Fibroblast of lung (primary cell): ENCODE measurements around the gene MECR. TPM values are rescaled to one million over a fixed set of nuclear protein-coding genes. Genes with fewer than 3 reads are reported as not detected.

Experiments used
- DNase-seq, 2 donors: peaks; one replicate each; pipeline versions ENCODE4 v3.0.0 to v3.0.0-alpha.2; 2010; ENCODE audit warnings: low read depth in 2 of 2
- H2AFZ ChIP-seq: 2 replicates; pipeline ENCODE4 v1.5.1; 2012; ENCODE audit warnings: low read length, control low read depth, inconsistent platforms
- H3K27ac ChIP-seq: 2 replicates; pipeline ENCODE4 v1.5.1; 2011; ENCODE audit warnings: low read length, control low read depth; ENCODE audit not compliant: insufficient read depth
- H3K27me3 ChIP-seq: 2 replicates; pipeline ENCODE4 v1.5.1; 2011; ENCODE audit warnings: mild to moderate bottlenecking, low read length; ENCODE audit not compliant: control insufficient read depth, insufficient read depth
- H3K36me3 ChIP-seq: 2 replicates; pipeline ENCODE4 v1.5.1; 2011; ENCODE audit warnings: low read length; ENCODE audit not compliant: control insufficient read depth, insufficient read depth
- H3K4me1 ChIP-seq: 2 replicates; pipeline ENCODE4 v1.5.1; 2011; ENCODE audit warnings: low read length; ENCODE audit not compliant: control insufficient read depth, insufficient read depth; ENCODE audit errors: extremely low read depth
- H3K4me2 ChIP-seq: 2 replicates; pipeline ENCODE4 v1.5.1; 2011; ENCODE audit warnings: low read length, control low read depth; ENCODE audit not compliant: insufficient read depth; ENCODE audit errors: extremely low read depth
- H3K4me3 ChIP-seq, 4 experiments: fragments of 200-600 bp in 1 of 4; sonication (generic) in 1 of 4; replicated peaks in 1 of 4; 2 replicates each; pipeline ENCODE4 v1.5.1; 2011 to 2016; ENCODE audit warnings: low read length in 4 of 4, low read depth in 3 of 4, mild to moderate bottlenecking in 3 of 4, control low read depth in 2 of 4, inconsistent platforms in 1 of 4, mixed read lengths in 1 of 4; ENCODE audit not compliant: insufficient read depth in 1 of 4; ENCODE audit errors: control extremely low read depth in 1 of 4
- H3K79me2 ChIP-seq: 2 replicates; pipeline ENCODE4 v1.5.1; 2012; ENCODE audit warnings: mild to moderate bottlenecking, low read length, inconsistent platforms; ENCODE audit not compliant: control insufficient read depth, insufficient read depth
- H3K9ac ChIP-seq: 2 replicates; pipeline ENCODE4 v1.5.1; 2011; ENCODE audit warnings: mild to moderate bottlenecking, low read length, control low read depth; ENCODE audit not compliant: insufficient read depth
- H3K9me3 ChIP-seq: 2 replicates; pipeline ENCODE4 v1.5.1; 2012; ENCODE audit warnings: low read depth, low read length; ENCODE audit not compliant: control insufficient read depth, insufficient read depth
- H4K20me1 ChIP-seq: 2 replicates; pipeline ENCODE4 v1.5.1; 2011; ENCODE audit warnings: low read length; ENCODE audit not compliant: control insufficient read depth, insufficient read depth; ENCODE audit errors: extremely low read depth
- CTCF ChIP-seq, 2 donors: IDR thresholded peaks in 1 of 2; conservative IDR thresholded peaks in 1 of 2; 1 replicate in 1 of 2; 2 replicates in 1 of 2; pipeline ENCODE4 v1.5.1; 2011 to 2012; ENCODE audit warnings: low read length in 2 of 2, control low read depth in 1 of 2, inconsistent platforms in 1 of 2, low read depth in 1 of 2, mild to moderate bottlenecking in 1 of 2
- EZH2 ChIP-seq: IDR thresholded peaks from 2 replicates; pipeline ENCODE4 v1.5.1; 2012; ENCODE audit warnings: low read length, control low read depth, mild to moderate bottlenecking; ENCODE audit errors: missing control alignments
- polyA plus RNA-seq, 2 donors: library from polyadenylated mRNA; depleted of rRNA in 1 of 2; stranded (reverse) in 1 of 2; unstranded in 1 of 2; fragments of >200 nt; gene quantifications; 2 replicates each; pipeline ENCODE4 v1.2.1, GENCODE V29; 2011 to 2012; ENCODE audit warnings: missing spikeins in 1 of 2
- total RNA-seq: library from RNA; depleted of rRNA; stranded (reverse); fragments of >200 nt; gene quantifications from 2 replicates; pipeline ENCODE4 v1.2.1, GENCODE V29; 2014

MECR gene
- total and polyA plus RNA-seq, 2 donors (not counting 1 experiment from before 2014, with no cell fraction given): 17.5 to 19.8 TPM

- no peak overlapping the region for H3K4me3 ChIP-seq
- DNase-seq: no peak
- no peaks in the 10 kb centered on the region for H3K79me2 ChIP-seq
- no peak overlapping the region for H2AFZ ChIP-seq
- H3K4me1 ChIP-seq: no peaks in the 10 kb centered on the region
- no peaks in the 10 kb centered on the region for H3K27me3 ChIP-seq
- H3K9me3 ChIP-seq: no peaks in the 10 kb centered on the region
- H4K20me1 ChIP-seq: no peaks in the 10 kb centered on the region
- TF ChIP-seq EZH2 (no peak), CTCF (conservative IDR thresholded peaks at IDR 0.05 in 1 of 2, IDR thresholded peaks at IDR 0.05 in 1 of 2; ENCODE audit: low read depth in 1 of 2, low read length in 2 of 2) (no peak)
- H3K27ac ChIP-seq: no peak overlapping the region
- H3K36me3 ChIP-seq: no peaks in the 10 kb centered on the region
- H3K4me2 ChIP-seq: no peak overlapping the region
- no peak overlapping the region for H3K9ac ChIP-seq
Observed at GRCh38 chr1:29248409-29248808, 17.7 kb upstream of the MECR start.

DNA sequence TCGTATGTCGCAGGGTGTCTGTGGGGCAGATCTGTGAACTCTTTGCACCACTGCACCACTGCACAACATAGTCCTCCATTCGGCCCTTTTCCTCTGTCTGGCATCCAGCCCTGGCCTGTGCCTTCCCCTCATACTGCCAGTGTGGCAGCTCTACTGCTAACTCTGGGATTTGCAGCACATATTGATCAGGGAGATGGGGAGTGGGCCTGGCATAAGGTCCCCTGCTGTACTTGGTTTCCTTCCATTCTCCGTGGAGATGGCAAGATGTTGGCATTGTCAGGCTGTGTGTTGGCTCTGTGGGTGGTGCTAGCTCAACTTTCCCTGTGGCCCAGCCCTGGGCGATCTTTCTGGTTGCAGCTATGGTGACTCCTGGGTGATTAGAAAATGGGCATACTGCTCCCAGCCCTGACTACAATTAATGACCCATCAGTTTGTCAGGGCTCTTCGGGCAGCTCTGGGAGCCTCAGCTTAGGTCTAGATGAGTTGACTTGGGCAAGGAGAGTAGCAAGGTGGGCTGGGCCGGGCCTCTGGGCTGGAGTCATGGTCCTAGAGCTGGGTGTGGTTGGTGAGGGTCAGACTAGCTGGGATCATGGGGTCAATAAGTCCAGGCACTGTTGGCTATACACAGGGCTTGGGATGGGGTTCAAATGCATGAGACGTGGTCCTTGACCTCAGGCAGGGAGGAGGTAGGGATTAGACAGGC lies 17.0 kb upstream of the MECR start:
- H3K27me3 ChIP-seq: no peaks in the 10 kb centered on the region
- no peaks in the 10 kb centered on the region for H3K9me3 ChIP-seq
- H3K4me3 ChIP-seq: no peak overlapping the region
- no peak overlapping the region for H2AFZ ChIP-seq
- no peak overlapping the region for H3K27ac ChIP-seq
- H3K4me1 ChIP-seq: no peaks in the 10 kb centered on the region
- H4K20me1 ChIP-seq: no peaks in the 10 kb centered on the region
- DNase-seq: no peak
- no peak overlapping the region for H3K9ac ChIP-seq
- H3K4me2 ChIP-seq: no peak overlapping the region
- no peak for TF ChIP-seq EZH2
- TF ChIP-seq CTCF (conservative IDR thresholded peaks at IDR 0.05 in 1 of 2, IDR thresholded peaks at IDR 0.05 in 1 of 2; ENCODE audit: low read depth in 1 of 2, low read length in 2 of 2): no peak
- H3K79me2 ChIP-seq: no peaks in the 10 kb centered on the region
- H3K36me3 ChIP-seq: no peaks in the 10 kb centered on the region

DNA sequence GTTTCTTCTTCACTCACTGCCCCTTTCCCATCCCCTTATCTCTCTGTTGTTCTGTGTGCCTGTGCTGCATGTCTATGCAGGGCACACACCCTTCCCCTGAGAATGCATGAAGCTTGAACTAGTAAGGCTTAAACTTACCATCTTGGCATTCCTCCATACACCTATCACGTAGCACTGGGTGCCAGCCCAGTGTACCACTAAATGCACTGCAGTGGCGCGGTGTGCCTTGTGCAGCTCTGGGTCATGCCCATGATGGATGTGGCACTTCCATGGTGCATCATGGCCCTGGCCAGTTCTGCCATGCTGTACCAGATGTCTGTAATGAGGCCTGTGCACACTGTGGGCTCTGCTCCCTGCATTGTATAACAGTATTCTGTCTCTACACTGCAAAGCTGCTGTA lies 16.3 kb upstream of the MECR start:
- TF ChIP-seq EZH2: no peak
- no peak for TF ChIP-seq CTCF (conservative IDR thresholded peaks at IDR 0.05 in 1 of 2, IDR thresholded peaks at IDR 0.05 in 1 of 2; ENCODE audit: low read depth in 1 of 2, low read length in 2 of 2)
- H3K27me3 ChIP-seq: no peaks in the 10 kb centered on the region
- DNase-seq: no peak
- no peak overlapping the region for H3K27ac ChIP-seq
- no peak overlapping the region for H3K4me2 ChIP-seq
- H3K9ac ChIP-seq: no peak overlapping the region
- no peaks in the 10 kb centered on the region for H3K79me2 ChIP-seq
- no peaks in the 10 kb centered on the region for H4K20me1 ChIP-seq
- no peaks in the 10 kb centered on the region for H3K36me3 ChIP-seq
- H3K9me3 ChIP-seq: no peaks in the 10 kb centered on the region
- H2AFZ ChIP-seq: no peak overlapping the region
- no peak overlapping the region for H3K4me3 ChIP-seq
- H3K4me1 ChIP-seq: no peaks in the 10 kb centered on the region
